ENCODE measurements around the gene RPP25L. TPM values are rescaled to one million over a fixed set of nuclear protein-coding genes. Genes with fewer than 3 reads are reported as not detected.

The RPP25L gene
- total and polyA plus RNA-seq, 8 donors: 17.7 to 22.4 (median 20.6) TPM

GRCh38 chr9:34611251-34611810 is 566 bp downstream of the RPP25L start:
- peak overlapping the region; percentile 44 to 71 for H3K4me3 ChIP-seq
- H3K4me1 ChIP-seq: peaks cover 0 to 18% of the 10 kb centered on the region in 2 donors
- no peaks in the 10 kb centered on the region for H3K27me3 ChIP-seq
- DNase-seq: no peak
- H3K27ac ChIP-seq: peak overlapping the region; percentile 68 to 76
- intact Hi-C loops (cut with DNase I): no loop called here
- ATAC-seq: peak; percentile 5
- no peak for TF ChIP-seq CTCF (IDR thresholded peaks at IDR 0.05)
- H3K9me3 ChIP-seq: no peaks in the 10 kb centered on the region
- peaks cover 0 to 23% of the 10 kb centered on the region in 2 donors for H3K36me3 ChIP-seq

- peak overlapping the region in 1 of 2 donors; percentile 71 for H3K4me3 ChIP-seq
- no peaks in the 10 kb centered on the region for H3K27me3 ChIP-seq
- peak in 1 of 4 donors; percentile 79 for DNase-seq
- no peak for TF ChIP-seq CTCF (IDR thresholded peaks at IDR 0.05)
- ATAC-seq: no peak
- intact Hi-C loops (cut with DNase I): no loop called here
- H3K4me1 ChIP-seq: peaks cover 0 to 18% of the 10 kb centered on the region in 2 donors
- no peak overlapping the region for H3K27ac ChIP-seq
- peaks cover 0 to 16% of the 10 kb centered on the region in 2 donors for H3K36me3 ChIP-seq
- no peaks in the 10 kb centered on the region for H3K9me3 ChIP-seq
Observed at GRCh38 chr9:34610434-34611206, 1.3 kb downstream of the RPP25L start.

GRCh38 chr9:34607331-34607730 is 4.6 kb downstream of the RPP25L start:
- Histone ChIP-seq H3K27ac (no peak overlapping the region), H3K9me3 (no peaks in the 10 kb centered on the region), H3K36me3 (no peaks in the 10 kb centered on the region), H3K4me3 (no peak overlapping the region), H3K27me3 (no peaks in the 10 kb centered on the region), H3K4me1 (peaks cover 0 to 10% of the 10 kb centered on the region in 2 donors)
- no peak for TF ChIP-seq CTCF (IDR thresholded peaks at IDR 0.05)
- no peak for DNase-seq
- ATAC-seq: no peak
- intact Hi-C loops (cut with DNase I): loop anchor here in 1 of 2 donors (10.0 kb wide), 2 partner anchors 203 to 273 kb away; no protein-coding TSS in a partner anchor

- Histone ChIP-seq H3K36me3 (no peaks in the 10 kb centered on the region), H3K4me1 (peaks cover 0 to 9% of the 10 kb centered on the region in 2 donors), H3K27me3 (no peaks in the 10 kb centered on the region), H3K4me3 (no peak overlapping the region), H3K9me3 (no peaks in the 10 kb centered on the region), H3K27ac (no peak overlapping the region)
- DNase-seq (no peak), ATAC-seq (no peak)
- intact Hi-C loops (cut with DNase I): loop anchor here in 1 of 2 donors (10.0 kb wide), 2 partner anchors 202 to 272 kb away; no protein-coding TSS in a partner anchor
- no peak for TF ChIP-seq CTCF (IDR thresholded peaks at IDR 0.05)
Observed at GRCh38 chr9:34606905-34607304, 5.0 kb downstream of the RPP25L start.

GRCh38 chr9:34606190-34606589 is 5.7 kb downstream of the RPP25L start:
- no peak for TF ChIP-seq CTCF (IDR thresholded peaks at IDR 0.05)

More at GRCh38 chr9:34606190-34606589, 5.7 kb downstream of the RPP25L start:
- intact Hi-C loops (cut with DNase I): loop anchor here in 1 of 2 donors (10.0 kb wide), 2 partner anchors 201 to 271 kb away; no protein-coding TSS in a partner anchor
- Histone ChIP-seq H3K4me1 (peaks cover 0 to 5% of the 10 kb centered on the region in 2 donors), H3K4me3 (no peak overlapping the region), H3K36me3 (no peaks in the 10 kb centered on the region), H3K9me3 (no peaks in the 10 kb centered on the region), H3K27ac (no peak overlapping the region), H3K27me3 (no peaks in the 10 kb centered on the region)
- DNase-seq: no peak
- ATAC-seq: no peak
